Right lobe of liver (tissue), 4 donors: Measurements from ENCODE around the gene AK9.

Source experiments
- POLR2A ChIP-seq: fragments of 450-650 bp; IDR thresholded peaks from one replicate; pipeline ENCODE4 v1.6.1; 2017; ENCODE audit warnings: antibody characterized with exemption, mild to moderate bottlenecking
- TF ChIP-seq, protein P1 (sequence below), 4 donors: fragments of 200-600 bp in 3 of 4; fragments of 450-650 bp in 1 of 4; IDR thresholded peaks; one replicate each; pipeline versions ENCODE4 v1.5.1 to v1.8.0; 2016 to 2022; ENCODE audit warnings: antibody characterized with exemption in 4 of 4, mild to moderate bottlenecking in 2 of 4
- donor health status: DM: no; HTN: no; CAD: no.
- donor health status: DM: no; HTN: no; CAD: no.
- donor health status: DM: no; HTN: yes; CAD: no.

DNA sequence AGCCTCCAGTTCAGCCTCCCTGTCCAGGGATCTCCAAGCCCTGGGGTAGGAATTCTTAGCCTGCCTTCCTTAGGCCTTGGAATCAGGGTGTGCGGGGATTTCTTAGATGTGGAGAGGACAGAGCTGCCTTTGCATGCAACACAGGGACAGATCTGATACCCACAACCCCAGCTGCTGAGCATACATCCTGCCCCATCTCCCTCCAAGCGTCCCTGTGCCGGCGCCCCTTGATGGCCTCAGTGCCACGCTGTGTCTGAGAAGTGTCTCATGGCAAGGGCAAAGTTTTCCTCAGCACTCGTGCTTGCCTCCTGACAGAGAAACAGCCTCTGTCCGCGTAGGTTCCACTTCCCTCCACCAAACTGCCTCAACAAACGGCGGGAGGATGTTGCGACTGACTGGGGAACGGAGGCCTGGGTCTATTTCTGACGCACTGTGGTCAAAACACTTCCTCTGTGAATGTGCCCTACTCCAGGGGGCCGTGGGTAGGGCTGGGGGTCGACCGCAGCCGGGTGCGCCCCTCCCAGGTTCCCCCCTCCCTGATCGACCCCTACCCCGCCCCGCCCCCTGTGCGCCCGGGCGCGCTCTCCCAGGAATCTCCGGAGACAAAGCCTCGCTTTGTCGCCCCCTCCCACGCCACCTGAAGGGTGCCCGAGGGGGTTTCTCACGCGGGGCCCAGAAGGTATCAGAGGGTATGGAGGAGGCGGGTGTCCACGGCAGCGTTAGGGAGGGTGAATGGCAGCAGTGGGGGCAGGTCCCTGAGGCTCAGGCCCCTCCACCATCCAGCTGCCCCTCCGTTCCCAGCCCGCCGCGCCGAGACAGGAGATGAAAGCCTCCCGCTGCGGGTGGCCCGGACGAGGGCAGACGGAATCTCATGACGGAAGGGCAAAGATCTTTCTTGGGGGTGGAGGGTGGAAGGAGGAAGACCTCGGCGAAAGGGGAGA is 236.2 kb downstream of the AK9 start:
- TF ChIP-seq, protein P1, sequence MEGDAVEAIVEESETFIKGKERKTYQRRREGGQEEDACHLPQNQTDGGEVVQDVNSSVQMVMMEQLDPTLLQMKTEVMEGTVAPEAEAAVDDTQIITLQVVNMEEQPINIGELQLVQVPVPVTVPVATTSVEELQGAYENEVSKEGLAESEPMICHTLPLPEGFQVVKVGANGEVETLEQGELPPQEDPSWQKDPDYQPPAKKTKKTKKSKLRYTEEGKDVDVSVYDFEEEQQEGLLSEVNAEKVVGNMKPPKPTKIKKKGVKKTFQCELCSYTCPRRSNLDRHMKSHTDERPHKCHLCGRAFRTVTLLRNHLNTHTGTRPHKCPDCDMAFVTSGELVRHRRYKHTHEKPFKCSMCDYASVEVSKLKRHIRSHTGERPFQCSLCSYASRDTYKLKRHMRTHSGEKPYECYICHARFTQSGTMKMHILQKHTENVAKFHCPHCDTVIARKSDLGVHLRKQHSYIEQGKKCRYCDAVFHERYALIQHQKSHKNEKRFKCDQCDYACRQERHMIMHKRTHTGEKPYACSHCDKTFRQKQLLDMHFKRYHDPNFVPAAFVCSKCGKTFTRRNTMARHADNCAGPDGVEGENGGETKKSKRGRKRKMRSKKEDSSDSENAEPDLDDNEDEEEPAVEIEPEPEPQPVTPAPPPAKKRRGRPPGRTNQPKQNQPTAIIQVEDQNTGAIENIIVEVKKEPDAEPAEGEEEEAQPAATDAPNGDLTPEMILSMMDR (IDR thresholded peaks at IDR 0.05): no peak
- TF ChIP-seq POLR2A: peak; percentile 23
